HG02840 (cell line): ENCODE results near the gene PPDPF.
"Not testable (repeated sequence)": the region's sequence is repeated elsewhere in the genome, so short reads cannot be mapped to it uniquely, and the experiment has no call there.

Experiments used
- ATAC-seq: cut with Tn5 transposase; IDR thresholded peaks from one replicate; pipeline ENCODE4 v1.9.1; 2021; ENCODE audit warnings: mild to moderate bottlenecking, moderate library complexity, moderate number of reproducible peaks; ENCODE audit not compliant: unreplicated experiment, low FRiP score

PPDPF gene

DNA sequence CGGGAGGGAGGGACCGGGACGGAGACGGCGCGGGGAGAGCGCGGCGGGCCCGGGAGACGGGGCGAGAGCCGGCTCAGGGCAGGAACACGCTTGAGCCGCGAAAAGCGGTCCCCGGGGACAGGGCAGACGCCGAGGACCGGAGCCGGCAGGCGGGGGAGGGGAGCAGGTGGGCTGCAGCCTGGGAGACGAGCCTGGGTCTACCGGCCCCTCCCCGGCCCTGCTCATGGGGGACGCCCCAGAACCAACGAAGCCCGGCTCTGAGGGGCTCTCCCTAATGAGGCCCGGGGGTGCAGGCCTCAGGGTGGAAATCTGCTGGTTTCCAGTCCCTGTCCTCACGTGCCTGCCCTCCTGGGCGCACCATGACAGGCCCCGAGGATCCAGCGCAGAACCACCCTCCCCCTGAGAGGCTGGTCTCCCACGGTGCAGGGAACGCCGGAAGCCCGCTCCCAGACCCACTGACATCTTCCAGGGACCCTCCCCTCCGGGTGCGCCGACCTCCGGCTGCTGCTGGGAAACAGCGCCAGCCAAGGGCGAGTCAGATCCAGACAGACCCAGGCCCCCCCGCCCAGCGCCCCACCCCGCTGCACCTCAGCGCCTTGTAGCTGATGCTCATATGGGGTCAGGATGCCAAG is 21.1 kb upstream of the PPDPF start:
- no peak for ATAC-seq

DNA sequence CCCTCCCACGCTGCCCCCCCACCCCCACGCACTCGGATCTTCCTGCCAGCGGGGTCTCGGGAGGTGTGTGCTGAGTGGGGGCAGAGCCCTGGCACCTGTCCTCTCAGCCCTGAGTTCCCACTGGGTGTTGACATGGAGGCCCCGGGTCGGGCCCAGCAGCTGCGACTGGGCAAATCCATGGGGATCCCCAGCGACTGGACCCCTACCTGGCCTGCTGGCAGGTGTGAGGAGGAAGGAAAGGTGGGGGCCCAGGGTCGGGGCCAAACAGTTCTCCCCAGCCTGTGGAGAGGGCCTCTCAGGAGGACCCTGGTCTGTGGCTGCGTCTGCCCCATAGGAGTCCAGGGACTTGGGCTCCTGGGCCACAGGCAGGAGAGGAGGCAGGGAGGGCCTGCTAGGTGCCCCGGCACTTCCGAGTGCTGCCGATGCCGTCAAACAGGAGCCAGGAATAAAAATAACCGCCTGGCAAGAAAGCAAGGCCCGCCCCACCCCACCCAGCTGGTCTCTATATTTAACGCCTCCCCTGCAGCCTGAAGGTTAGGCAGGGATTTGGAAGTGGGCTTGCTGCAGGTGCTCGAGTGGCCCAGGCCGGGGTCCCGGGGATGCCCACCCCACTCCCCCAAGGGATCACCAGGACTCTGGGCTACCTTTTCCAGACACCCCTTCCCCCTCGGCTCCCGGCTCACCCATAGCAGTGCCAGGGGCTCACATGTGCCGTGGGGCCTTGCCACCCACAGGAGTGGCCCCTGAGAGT is 20.2 kb upstream of the PPDPF start:
- no peak for ATAC-seq

DNA sequence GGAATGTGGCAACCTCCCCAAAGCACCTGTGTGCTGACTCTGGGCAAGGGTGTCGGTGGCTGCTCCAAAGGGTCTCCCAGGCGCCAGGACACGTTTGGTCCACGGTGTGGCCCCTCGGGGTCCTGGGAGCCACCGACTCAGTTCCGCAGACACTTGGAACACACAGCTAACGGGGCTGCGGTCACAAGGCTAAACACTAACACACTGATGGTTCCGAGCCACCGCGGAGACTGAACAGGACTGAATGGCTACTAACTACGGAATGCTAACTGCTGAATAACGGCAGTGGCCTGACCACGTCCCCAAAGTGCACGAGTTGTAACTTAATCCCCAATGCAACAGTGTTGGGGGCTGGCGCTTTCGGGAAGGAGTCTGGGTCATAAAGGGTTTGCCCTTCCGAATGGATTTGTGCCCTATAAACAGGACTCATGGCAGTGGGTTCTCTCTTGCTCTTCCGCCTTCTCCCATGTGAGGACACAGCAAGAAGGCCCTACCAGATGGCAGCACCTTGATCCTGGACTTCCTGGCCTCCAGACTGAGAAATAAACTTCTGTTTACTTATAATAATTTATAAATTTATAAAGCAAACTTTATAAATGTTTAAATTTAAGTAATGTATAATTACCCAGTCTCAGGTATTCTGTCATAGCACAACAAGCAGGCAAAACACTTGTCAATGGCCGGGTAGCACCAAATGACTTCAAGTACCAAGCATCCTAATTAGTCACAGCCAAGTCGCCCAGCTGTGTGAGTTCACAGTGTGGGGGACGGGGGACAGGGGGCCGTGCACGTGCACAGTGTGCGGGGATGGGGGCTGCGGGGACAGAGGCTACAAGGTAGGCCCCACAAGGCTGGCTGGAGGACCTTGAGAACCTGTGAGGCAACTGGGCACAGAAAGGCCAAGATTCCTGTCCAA is 19.4 kb upstream of the PPDPF start:
- no peak for ATAC-seq

DNA sequence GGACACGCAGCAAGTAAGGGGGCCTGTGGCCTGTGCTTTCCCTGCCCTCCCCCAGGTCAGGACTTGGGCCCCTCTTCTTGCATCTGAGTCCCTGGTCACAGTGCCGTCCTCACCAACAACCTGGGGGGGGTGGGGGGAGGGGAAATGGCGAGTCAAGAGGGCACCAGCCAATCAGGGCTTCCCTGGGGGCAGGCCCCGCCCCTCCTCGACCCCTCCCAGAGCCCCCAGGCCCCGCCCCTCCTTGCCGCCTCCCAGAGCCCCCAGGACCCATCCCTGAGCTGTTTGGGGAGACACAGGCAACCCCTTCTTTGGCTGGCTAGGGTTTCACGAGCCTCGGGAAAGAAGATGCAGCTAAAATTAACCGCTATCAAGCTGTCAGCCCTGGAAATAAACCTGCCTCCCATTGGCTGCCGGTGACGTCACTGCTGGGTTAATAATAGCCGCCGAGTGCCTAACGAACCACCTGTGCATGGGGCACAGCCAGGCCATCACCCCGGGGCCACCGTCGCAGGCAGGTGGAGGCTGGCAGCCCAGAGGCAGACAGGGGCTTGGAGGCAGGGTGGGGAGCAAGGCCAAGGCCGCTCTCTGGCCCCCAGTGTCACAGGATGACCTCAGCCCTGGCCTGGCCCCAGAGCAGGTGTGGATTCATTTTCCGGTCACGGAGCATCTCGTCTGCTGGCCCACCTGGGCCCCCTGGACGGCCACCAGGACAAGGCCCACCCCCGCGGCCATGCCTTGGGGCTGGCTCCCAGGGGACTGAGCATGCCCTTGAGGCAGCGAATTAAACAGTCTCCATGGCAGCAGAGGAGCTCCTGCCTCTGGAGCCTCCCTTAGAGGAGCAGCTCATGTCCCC is 18.5 kb upstream of the PPDPF start:
- ATAC-seq: no peak

DNA sequence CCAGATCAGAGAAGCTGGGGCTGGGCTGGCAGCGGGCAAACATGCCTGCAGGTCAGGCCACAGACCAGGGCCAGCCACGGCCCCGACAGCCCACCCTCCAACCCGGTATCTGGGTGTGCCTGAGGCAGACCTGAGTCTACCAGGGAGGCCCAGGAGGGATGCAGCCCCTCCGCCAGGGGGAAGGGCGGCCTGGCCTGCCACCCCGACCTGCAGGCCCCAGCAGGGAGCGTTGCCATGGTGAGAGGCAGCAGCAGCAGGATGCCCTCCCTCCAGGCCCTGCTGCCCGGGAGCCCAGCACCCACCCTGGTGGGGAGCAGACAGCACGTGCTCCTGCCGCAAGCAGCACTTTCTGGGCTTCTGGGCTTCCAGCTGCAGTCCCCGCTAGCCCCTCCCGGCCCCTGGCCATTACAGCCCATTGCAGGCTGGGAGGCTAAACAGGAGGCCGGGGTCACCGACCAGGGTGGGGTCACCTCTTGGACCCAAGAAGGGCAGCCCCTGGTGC is 17.8 kb upstream of the PPDPF start:
- no peak for ATAC-seq

DNA sequence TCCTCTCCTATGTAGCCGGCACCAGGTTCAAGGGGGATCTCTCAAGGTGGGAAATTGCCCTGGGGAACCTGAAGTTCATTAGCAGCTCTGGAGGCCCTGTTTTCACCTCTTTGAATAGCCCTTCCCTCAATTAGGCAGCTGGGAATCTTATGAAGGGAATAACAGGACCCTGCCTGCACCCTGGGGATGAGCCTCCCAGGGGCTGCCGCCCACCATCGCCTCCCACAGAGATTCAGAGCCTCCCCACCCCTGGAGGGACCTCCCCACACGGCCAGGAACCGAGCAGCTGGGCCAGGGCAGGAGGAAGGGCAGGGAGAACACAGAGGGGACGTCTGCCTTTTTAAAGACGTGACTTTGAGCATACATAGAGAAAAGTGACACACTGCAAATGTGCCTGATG is 17.0 kb upstream of the PPDPF start:
- ATAC-seq: no peak

DNA sequence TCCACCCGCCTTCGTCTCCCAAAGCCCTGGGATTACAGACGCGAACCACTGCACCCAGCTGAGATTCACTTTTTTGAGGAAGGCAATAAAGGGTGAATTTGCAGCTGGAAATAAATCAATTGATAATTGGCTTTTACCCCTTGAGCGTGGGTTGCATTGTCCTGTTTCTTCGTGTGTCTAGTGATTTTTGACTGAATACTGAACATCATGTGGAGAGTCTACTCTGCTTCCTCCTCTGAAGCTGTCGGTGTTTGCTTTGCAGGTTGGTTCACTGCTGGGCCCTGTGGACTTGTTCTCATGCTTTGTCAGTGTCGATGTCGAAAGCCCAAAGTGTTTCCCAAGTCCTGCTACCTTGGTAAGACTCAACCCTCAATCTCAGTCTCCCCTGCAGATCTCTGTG is 15.9 kb upstream of the PPDPF start:
- no peak for ATAC-seq

DNA sequence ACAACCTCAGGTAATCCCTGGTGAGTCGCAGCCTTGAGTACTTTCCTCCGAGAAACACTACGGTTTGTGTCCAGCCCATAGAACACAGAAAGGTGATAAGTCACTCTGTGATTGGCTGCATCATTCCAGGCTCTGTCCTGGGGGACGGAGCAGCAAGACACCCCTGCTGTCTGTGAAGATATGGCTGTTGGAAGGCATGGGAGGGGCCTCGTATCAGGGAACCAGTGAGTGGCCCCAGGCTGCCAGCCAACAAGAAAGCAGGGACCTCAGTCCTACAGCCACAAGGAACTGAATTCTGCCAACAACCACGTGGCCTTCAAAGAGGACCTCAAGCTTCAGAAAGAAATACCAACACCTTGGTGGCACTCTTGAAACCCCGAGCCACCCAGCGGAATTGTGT is 15.3 kb upstream of the PPDPF start:
- no peak for ATAC-seq

DNA sequence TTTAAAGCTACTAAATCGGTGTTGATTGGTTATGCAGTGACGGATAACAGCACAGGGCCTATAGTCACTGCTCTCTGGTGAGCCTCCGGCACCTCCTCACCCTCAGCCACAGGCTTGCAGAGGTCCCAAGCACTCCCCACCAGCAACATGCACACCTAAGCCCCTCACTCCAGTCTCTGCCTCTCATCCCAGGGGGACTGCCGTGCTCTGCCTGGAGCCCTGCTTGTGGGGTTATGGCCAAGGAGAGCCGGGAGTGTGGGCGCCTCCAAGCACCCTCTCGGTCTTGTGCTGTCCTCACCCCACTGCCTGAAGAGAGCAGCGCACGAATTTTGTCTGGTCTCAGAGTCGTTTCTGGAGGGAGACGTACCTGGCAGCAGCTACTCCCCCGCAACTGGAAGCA is 14.8 kb upstream of the PPDPF start:
- no peak for ATAC-seq

DNA sequence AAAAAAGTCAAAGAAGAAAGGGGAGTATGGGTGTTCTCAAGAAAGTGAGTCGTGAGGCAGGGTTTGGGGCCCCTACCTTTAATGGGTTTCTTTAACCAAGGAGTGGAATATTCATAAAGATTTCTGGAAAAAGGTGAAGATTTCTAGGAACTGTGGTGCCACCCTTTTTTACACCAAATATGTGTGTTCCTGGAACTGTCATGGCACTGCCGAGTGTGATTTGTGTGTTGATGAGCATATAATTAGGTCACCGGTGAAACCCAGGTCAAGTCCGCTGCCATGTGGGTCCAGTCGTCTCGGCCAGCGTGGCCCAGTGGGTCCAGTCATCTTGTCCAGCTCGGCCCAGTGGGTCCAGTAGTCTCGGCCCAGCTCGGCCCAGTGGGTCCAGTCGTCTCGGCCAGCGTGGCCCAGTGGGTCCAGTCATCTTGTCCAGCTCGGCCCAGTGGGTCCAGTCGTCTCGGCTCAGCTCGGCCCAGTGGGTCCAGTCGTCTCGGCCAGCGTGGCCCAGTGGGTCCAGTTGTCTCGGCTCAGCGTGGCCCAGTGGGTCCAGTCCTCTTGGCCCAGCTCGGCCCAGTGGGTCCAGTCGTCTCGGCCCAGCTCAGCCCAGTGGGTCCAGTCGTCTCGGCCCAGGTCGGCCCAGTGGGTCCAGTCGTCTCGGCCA is 13.4 kb upstream of the PPDPF start:
- ATAC-seq: no peak

DNA sequence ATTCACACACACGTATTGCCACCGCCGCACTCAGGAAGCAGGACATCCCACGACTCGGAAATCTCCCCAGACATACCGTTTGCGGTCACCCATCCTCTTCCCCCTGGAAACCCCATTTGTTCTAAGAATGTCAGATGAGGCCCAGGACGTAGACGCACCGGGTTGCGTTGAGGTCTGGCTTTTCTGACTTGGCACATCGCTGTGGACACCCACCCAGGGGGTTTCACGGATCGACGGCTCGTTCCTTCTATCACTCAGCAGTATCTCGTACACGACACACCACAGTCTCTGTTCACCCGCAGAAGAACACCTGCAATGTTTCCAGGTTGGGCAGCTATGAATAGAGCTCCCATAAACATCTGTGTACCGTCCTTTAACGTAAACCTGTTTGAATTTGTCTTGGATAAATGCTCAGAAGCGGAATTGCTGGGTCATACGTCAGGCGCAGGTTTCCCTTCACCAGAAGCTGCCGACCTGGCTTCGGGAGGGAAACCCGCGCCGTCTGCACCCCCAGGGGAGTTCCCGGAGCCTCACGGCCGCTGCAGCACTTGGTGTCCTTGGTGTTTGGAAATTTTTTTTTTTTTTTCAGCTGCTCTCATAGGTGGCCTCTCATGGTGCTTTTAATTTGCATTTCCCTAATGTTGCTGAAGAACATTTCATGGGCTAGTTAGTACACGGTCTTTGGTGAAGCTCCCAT is 12.3 kb upstream of the PPDPF start:
- ATAC-seq: no peak

DNA sequence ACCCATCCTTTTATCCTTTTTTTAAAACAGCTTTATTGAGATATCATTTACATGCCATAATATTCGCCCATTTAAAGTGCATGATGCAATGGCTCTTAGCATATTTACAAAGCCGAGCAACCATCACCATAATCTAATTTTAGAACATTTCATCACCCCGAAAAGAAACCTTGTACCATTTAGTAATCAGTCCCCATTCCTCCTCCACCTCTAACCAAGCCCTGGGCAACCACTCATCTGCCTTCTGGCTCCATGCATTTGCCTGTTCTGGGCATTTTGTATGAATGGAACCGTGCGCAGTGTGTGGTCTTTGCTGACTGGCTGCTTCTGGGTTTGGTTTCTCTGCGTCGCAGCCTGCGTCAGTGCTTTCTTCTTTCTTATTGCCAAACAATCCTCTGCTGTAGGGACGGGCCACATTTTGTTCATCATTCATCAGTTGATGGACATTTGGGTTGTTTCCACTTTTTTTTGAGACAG is 11.4 kb upstream of the PPDPF start:
- no peak for ATAC-seq

DNA sequence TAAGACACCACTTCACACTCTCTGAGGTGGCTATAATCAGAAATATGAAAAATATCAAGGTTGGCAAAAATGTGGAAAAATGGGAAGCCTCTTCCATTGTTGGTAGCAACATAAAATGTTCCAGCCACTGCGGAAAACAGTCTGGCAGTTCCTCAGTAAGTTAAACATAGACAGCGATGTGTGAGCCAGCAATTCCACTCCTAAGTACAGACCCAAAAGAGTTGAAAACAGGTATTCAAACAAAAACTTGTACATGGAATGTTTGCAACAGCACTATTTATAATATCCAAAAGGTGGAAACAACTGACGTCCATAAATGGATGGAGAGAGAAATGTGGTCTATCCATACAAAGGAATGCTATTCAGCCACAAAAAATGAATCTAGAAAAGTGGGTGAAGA is 7.4 kb upstream of the PPDPF start:
- no peak for ATAC-seq

DNA sequence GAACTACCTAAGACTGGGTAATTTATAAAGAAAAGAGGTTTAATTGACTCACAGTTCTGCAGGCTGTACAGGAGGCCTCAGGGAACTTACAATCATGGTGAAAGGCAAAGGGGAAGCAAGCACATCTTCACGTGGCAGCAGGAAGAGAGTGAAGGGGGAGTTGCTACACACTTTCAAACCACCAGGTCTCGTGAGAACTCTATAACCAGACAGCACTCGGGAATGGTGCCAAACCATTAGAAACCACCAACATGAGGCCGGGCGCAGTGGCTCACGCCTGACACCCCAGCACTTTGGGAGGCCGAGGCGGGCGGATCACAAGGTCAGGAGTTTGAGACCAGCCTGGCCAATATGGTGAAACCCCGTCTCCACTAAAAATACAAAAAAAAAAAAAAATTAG is 6.0 kb upstream of the PPDPF start:
- ATAC-seq: not testable (repeated sequence)

DNA sequence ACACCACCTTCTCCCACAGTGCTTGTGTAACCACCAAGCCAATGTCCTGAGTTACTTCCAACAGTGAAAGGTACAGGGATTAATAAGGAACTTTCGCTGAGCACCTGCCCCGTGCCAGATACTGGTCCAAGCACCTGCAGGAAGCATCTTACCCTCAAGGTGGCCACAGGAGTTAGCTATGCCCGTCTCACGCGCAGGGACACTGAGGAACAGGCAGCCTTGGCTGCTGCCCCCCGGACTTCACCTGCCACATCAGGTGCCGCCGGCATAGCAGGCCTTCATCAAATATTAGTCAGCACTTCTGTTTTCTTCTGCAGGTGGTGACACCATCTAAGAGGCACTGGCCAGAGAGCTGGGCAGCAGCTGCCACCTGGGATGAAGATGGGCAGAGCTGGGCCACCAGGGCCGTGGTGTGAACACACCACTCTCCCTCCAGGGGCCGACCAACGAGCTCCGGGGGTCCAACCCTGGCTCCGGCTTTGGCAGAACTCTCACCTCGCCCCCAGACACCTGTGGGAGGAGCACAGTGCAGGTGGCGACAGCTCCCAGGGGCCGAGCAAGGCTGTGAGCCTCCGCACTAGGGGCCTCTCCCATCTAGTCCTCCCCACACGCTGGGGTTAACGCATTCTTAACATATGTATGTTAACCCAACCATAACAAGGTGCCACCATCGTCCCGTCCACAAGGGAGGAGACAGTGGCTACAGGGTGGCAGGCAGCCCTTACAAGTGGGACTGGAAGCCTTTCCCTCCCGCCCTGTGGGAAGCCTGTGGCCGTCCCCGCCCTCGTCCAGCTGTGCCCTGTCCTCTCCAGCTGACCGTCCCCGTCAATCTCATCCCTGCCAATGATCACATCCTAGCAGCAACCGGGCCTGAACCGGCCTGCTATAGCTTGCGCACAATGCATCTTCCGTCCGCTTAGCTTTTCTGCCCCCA is 2.9 kb upstream of the PPDPF start:
- no peak for ATAC-seq

DNA sequence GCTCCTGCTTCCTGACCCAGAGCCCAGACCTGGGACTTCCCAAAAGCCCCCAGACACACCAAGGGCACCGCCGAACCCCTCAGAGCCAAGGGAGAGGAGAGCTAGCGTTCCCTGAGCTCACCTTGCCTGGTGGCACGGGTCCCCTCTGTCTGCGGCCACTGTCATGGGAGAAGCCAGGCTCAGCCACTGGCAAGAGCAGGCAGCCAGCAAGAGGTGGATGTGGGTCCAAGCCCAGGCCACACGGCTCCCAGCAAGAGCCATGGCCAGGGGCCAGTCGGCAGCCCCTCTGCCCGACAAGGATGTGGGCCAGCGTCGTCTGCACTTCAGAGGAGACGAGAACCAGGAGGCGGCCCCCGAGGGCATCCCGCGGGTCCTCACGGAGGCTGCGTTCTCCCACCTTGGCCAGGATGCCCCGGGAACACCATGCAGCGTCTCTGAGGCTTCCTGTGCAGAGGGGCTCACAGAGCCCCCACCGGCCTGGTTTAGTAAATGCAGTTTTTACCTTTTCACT is 2.2 kb upstream of the PPDPF start:
- no peak for ATAC-seq

DNA sequence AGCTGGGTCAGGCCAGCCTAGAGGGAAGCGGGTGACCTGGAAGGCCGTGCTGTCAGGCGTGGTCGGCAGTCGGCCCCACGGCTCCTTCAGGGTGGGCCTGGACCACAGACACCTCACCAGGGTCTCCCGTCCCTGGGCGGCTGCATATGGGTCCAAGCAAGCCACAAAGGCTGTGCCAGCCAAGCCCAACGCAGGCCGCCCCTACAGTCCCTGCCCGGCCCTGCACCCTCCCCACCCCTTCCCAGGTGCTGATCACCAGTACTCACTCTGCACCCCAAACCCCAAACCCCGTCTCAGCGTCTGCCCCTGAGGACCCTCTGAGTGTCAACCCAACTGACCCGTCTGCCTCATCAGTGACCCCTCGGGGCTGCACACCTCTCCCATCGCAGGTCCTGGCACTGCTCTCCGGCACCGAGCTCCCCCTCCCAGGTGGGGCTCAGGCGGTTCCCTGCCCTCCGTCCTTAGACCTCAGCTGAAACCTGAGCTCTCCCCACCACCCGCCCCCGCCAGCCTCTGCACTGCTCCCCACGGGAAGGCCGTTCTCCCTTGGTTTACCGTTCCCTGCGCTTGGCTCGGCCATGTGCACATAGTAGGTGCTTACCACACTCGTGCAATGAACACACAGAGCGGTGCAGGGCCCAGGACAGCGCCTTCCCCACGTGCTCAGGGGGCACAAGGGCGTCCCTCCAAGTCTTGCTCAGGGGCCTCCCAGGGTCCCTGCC is 1.5 kb upstream of the PPDPF start:
- no peak for ATAC-seq
